ENCODE data around the gene XRCC1.
"Not testable (repeated sequence)": the region's sequence is repeated elsewhere in the genome, so short reads cannot be mapped to it uniquely, and the experiment has no call there.

The XRCC1 gene

GRCh38 chr19:43541920-43542650, 33.2 kb downstream of the XRCC1 start:
- no peak for DNase-seq

DNA sequence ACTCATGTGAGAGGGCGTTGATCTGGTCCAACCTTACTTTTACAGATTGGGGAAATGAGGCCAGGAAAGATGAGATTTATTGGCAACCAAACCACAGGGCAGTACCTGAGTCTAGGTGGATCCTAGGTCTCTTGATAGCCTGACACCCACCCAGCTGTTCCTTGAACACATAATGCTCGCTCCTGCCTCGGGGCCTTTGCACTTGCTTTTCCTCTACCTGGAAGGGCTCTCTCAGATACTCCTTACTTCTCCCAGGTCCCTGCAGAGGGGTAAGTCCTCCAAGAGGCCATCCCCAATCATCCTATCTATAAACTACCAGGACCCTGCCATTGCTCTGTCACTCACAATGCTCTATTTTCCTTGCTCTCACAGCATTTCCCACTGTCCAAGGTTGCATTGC, 34.9 kb downstream of the XRCC1 start:
- DNase-seq: no peak

DNA sequence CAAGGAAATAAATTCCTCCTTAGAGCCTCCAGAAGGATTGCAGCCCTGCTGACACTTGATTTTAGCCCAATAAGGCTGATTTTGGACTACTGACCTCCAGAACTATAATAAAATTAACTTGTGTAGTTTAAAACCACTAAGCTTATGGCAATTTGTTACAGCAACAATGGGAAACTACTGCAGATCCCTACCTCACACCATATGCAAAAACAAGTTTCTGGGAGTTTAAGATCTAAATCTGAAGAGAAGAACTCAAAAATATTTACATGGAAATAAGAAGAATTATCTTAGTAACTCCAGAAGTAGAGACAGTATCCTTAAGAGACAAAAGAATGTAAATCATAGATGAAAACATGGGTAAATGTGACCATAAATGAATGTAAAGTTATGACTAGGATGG, 36.4 kb downstream of the XRCC1 start:
- no peak for DNase-seq

GRCh38 chr19:43534816-43535761, 40.2 kb downstream of the XRCC1 start:
- DNase-seq: peak; percentile 69

DNA sequence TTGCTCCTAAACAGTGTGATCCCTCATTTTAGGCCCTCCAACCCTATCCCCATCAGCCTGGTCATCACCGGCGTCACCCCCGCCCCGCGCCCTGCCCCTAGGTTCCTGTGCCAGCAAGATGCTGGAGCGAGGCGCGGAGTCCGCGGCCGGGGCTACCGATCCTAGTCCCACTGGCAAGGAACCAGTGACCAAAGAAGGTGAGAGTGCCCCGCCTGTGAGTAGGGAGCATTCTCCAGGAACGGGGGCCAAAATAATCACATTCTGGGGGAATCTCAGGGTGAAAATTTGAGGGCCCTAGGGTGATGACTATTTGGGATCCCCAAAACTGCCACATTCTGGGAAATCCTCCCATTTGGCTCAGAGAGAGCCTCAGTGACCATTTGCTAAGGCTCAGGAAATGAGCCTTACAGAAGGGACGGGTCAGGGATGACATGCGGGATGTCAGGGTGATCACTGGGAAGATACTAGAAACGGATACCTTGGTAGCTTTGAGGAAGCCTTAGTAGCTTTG, 41.0 kb downstream of the XRCC1 start:
- DNase-seq: no peak

GRCh38 chr19:43533546-43534304, 41.6 kb downstream of the XRCC1 start:
- DNase-seq: peak; percentile 85

DNA sequence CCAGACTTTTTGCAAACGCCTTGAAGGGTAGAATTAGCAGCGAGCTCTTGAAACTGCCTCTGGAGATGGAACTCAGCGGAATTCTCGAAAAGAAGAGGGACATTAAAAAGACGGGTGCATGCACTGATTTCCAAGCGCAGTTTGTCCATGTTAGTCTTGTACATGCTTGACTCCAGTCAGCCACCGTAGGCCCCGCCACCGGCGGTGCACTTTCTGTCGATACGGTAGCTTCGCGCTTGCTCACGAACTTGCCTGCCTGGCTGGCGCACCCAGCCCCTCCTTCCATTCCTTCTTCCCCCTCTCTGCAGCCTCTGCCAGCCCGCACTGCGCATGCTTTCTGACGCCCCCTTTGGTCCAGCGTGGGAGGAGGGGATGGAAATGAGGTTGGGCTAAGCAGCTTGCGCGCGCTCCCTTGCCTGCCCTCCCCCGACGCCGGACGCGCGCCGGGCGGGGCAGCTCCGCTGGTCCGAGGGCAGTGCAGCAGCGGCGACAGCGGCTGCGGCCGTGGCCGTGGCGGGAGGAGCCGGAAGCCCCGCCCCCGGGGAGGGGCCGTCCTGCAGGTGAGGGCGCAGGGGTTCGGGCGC, 42.3 kb downstream of the XRCC1 start, which contains the start of gene ZNF575:
Gene ZNF575, plus strand, starts transcription at position 227 of the 584 bp plus-strand sequence. CDS start 1,235 bp downstream, outside the sequence.
- DNase-seq: peak; percentile 74

- DNase-seq: no peak
These were observed 42.8 kb downstream of the XRCC1 start for GRCh38 chr19:43532571-43532961.

GRCh38 chr19:43527860-43528622, 47.3 kb downstream of the XRCC1 start:
- DNase-seq: no peak

- DNase-seq: peak; percentile 75
These were observed 48.2 kb downstream of the XRCC1 start, which contains the start of gene ETHE1 for GRCh38 chr19:43526884-43527859. Gene ETHE1 (minus strand): TSS chr19:43527201. CDS start chr19:43527177, 24 bp downstream.

- no peak for DNase-seq
These were observed 49.2 kb downstream of the XRCC1 start for GRCh38 chr19:43525836-43526771.

DNA sequence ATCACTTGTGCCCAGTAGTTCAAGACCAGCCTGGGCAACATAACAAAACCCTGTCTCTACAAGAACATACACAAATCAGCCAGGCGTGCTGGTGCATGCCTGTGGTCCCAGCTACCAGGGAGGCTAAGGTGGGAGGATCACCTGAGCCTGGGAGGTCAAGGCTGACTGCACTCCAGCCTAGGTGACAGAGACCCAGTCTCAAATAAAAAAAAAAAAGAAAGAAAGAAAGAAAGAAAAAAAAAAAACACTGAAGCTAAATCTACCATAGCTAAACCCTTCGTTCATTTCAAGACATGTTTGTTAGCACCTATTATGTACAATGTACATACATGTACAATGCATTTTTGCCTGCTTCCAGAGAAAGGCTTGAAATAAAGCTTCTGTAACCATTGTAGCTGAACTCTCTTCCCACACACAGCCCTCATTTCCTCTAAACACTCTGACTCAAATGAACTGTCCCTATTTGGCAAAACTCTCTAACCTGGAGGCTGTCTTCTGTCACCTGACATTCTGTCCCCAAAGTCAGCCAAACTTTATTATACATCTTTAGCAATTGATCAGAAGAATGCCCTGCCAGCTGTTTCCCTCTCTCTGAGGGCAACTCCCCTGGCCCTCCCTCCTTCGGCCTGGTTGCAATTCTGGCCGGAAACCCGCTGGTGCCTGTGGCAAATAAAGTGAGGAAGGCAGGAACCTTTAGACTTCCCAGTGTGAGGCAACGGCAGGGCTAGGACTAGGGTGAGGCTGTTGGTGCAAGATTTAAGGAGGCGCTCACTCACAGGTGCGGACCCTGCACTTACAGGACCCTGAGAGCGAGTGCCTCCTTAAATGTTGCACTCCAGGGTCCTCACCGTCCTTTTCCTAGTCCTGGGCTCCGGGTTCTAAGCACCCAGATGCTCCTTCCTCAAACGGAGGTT, 50.1 kb downstream of the XRCC1 start:
- peak; percentile 41 for DNase-seq

GRCh38 chr19:43523696-43524095, 51.6 kb downstream of the XRCC1 start:
- not testable (repeated sequence) for DNase-seq

GRCh38 chr19:43522929-43523328, 52.4 kb downstream of the XRCC1 start:
- no peak for DNase-seq

DNA sequence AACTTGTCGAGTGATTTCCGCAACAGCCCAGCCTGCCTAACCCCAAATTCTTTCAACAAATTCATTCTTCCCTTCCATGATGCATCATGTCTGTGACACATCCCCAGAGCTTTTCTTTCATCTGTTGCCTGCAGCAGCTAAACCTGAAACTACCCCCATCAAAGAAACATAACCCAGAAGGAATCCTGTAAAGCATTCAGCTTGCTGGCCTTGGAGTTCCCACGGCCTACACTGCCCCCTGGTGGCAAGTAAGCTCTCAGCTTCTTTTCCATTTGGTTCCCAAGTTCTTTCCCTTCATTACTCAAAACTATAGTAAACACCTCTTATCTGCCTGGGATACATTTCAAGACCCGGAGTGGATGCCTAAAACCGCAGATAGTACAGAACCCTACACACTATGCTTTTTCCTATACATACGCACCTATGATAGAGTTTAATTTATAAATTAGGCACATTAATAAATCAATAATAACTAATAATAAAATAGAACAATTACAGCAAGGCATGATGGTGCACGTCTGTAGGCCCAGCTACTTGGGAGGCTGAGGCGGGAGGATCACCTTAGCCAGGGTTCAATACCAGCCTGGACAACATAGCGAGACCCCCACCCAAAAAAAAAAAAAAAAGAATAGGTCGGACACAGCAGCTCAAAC, 55.8 kb downstream of the XRCC1 start:
- no peak for DNase-seq

GRCh38 chr19:43518051-43518450, 57.3 kb downstream of the XRCC1 start:
- no peak for DNase-seq

DNA sequence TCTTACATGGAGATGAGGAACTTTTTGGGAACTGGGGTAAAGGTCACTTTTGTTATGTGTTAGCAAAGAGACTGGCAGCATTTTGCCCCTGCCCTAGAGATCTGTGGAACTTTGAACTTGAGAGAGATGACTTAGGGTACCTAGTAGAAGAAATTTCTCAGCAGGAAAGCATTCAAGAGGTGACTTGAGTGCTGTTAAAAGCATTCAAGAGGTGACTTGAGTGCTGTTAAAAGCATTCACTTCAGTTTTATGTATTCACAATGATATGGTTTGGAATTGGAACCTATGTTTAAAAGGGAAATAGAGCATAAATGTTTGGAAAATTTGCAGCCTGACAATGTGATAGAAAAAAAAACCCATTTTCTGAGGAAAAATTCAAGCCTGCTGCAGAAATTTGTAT, 62.9 kb downstream of the XRCC1 start:
- not testable (repeated sequence) for DNase-seq

All from 8988T (cell line).